ENCODE measurements around the gene CLDN2. TPM values are rescaled to one million over a fixed set of nuclear protein-coding genes. Genes with fewer than 3 reads are reported as not detected.

The CLDN2 gene
- total and polyA plus RNA-seq, 2 donors from 2014 or later, result 74.1 to 140 TPM

DNA sequence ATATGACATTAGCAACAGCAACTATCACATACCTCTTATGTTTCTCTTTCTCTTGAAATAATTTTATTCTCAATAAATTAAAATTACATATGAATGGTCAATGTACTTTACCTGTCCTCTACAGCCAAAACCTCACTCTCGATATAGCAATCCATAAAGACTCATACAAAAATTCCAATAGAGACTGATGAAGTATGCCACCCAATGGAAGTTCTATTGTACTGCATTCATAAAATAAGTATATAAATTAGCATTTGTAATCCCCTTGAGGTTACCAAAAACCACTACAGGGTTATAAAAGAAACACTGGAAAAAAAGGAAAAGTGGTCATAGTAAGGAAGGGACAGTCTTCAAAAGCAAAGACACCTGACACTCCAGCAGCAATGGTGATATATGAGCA lies 32.8 kb downstream of the CLDN2 start:
- FAIRE-seq, result peak; percentile 42

DNA sequence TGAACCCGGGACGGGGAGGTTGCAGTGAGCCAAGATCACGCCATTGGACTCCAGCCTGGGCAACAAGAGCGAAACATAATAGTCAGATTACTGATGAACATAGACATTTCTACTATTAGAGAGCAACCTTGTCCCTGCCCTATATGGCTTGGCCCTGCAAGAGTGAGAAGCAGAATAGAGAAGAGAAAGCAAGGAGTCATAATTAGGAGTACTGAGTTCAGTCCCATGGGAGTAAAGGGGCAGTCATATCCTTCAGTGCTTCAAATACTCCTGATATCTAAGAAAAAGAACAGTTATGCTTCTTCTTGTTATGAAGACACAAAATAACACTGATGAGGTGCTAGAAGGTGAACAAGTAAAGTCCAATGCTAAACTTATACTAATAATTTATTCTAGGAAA lies 33.8 kb downstream of the CLDN2 start:
- peaks cover 0 to 2% (median 0%) of the 10 kb centered on the region in 3 donors for H3K36me3 ChIP-seq (ENCODE audit: control insufficient read depth in 2 of 3, insufficient read depth in 3 of 3, low read length in 3 of 3)
- FAIRE-seq, result no peak
- peaks cover 3% of the 10 kb centered on the region for H3K27me3 ChIP-seq (ENCODE audit: control insufficient read depth, insufficient read depth, low read length)
- no peak overlapping the region for H3K9ac ChIP-seq (ENCODE audit: low read length in 3 of 3)
- H3K4me1 ChIP-seq (ENCODE audit: control insufficient read depth in 2 of 3, insufficient read depth in 2 of 3, low read depth in 1 of 3, low read length in 3 of 3), result peaks cover 0 to 3% (median 0%) of the 10 kb centered on the region in 3 donors
- no peaks in the 10 kb centered on the region for H3K9me3 ChIP-seq (ENCODE audit: control insufficient read depth in 2 of 3, insufficient read depth in 1 of 3, low read length in 3 of 3)
- intact Hi-C loops (cut with DNase I), result no loop called here
- H3K27ac ChIP-seq (ENCODE audit: low read depth in 2 of 2, low read length in 2 of 2), result no peak overlapping the region
- H3K4me3 ChIP-seq (ENCODE audit: low read length in 3 of 3), result no peak overlapping the region
- DNase-seq, result no peak
- no peak for TF ChIP-seq CTCF (IDR thresholded peaks at IDR 0.05; ENCODE audit: borderline replicate concordance, extremely low read depth, insufficient read depth)

More for the DNA sequence above, 32.8 kb downstream of the CLDN2 start:
- TF ChIP-seq CTCF (IDR thresholded peaks at IDR 0.05; ENCODE audit: borderline replicate concordance, extremely low read depth, insufficient read depth), result peak; percentile 25
- H3K27ac ChIP-seq (ENCODE audit: low read depth in 2 of 2, low read length in 2 of 2), result no peak overlapping the region
- intact Hi-C loops (cut with DNase I), result no loop called here
- DNase-seq, result peak in 1 of 5 donors; percentile 8
- H3K9me3 ChIP-seq (ENCODE audit: control insufficient read depth in 2 of 3, insufficient read depth in 1 of 3, low read length in 3 of 3), result no peaks in the 10 kb centered on the region
- H3K4me3 ChIP-seq (ENCODE audit: low read length in 3 of 3), result no peak overlapping the region
- peaks cover 0 to 2% (median 0%) of the 10 kb centered on the region in 3 donors for H3K36me3 ChIP-seq (ENCODE audit: control insufficient read depth in 2 of 3, insufficient read depth in 3 of 3, low read length in 3 of 3)
- H3K4me1 ChIP-seq (ENCODE audit: control insufficient read depth in 2 of 3, insufficient read depth in 2 of 3, low read depth in 1 of 3, low read length in 3 of 3), result peaks cover 0 to 3% (median 0%) of the 10 kb centered on the region in 3 donors
- H3K9ac ChIP-seq (ENCODE audit: low read length in 3 of 3), result no peak overlapping the region
- peaks cover 2% of the 10 kb centered on the region for H3K27me3 ChIP-seq (ENCODE audit: control insufficient read depth, insufficient read depth, low read length)

- Histone ChIP-seq H3K9ac (ENCODE audit: low read length in 3 of 3) (no peak overlapping the region), H3K9me3 (ENCODE audit: control insufficient read depth in 2 of 3, insufficient read depth in 1 of 3, low read length in 3 of 3) (no peaks in the 10 kb centered on the region), H3K27ac (ENCODE audit: low read depth in 2 of 2, low read length in 2 of 2) (no peak overlapping the region), H3K4me3 (ENCODE audit: low read length in 3 of 3) (no peak overlapping the region), H3K36me3 (ENCODE audit: control insufficient read depth in 2 of 3, insufficient read depth in 3 of 3, low read length in 3 of 3) (peaks cover 0 to 2% (median 0%) of the 10 kb centered on the region in 3 donors), H3K4me1 (ENCODE audit: control insufficient read depth in 2 of 3, insufficient read depth in 2 of 3, low read depth in 1 of 3, low read length in 3 of 3) (no peaks in the 10 kb centered on the region), H3K27me3 (ENCODE audit: control insufficient read depth, insufficient read depth, low read length) (peaks cover 3% of the 10 kb centered on the region)
- FAIRE-seq, result no peak
- TF ChIP-seq CTCF (IDR thresholded peaks at IDR 0.05; ENCODE audit: borderline replicate concordance, extremely low read depth, insufficient read depth), result no peak
- no peak for DNase-seq
- intact Hi-C loops (cut with DNase I), result loop anchor here (5.0 kb wide), 1 partner anchor 48 kb away; no protein-coding TSS in a partner anchor
These were observed 35.0 kb downstream of the CLDN2 start for GRCh38 chrX:106955004-106955772.
